SH-SY5Y (cell line): Measurements from ENCODE around the gene PDZD2.

ENCODE experiments used
- GATA2 ChIP-seq: IDR thresholded peaks from 2 replicates; pipeline ENCODE4 v1.6.1; 2011; ENCODE audit warnings: mild to moderate bottlenecking, low read depth, low read length
- GATA3 ChIP-seq: IDR thresholded peaks from 2 replicates; pipeline ENCODE4 v1.6.1; 2011; ENCODE audit warnings: low read depth, mild to moderate bottlenecking, low read length, moderate library complexity

DNA sequence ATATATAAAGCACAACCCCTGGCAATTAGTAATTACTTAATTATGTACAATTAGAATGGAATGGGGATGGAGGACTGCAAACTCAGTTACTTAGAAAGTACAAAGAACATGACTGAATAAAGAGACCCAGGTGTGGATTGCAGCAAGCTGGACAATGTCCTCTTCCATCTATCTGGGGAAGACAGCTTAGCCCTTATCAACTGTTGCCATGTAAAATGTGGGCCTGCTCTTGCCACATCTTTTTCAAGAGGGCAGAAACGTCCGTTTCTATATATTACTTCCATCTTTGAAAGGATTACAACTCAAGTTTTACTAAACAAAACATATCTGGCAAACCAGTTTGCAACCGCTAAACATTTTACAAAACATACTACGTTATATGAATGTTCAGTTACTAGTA lies 509.0 kb downstream of the PDZD2 start:
- no peak for TF ChIP-seq GATA3
- TF ChIP-seq GATA2 = no peak
